Activated CD4-positive, alpha-beta T cell treated with anti-CD3 and anti-CD28 coated beads, Interleukin-2, Interleukin-6, amounts not matched to agents 100 ng/mL and 50 ng/mL, durations not matched to agents 16 hours and 8 hours (primary cell): Measurements from ENCODE around the gene PLD1.
A peak's percentile ranks its signal among the peaks of the same experiment; 100 is the strongest.
"Not testable (repeated sequence)": the region's sequence is repeated elsewhere in the genome, so short reads cannot be mapped to it uniquely, and the experiment has no call there.

Source experiments
- DNase-seq: peaks from one replicate; pipeline ENCODE4 v3.0.0-alpha.2; 2020

PLD1 gene

GRCh38 chr3:171809861-171810628, at the start of gene PLD1:
Gene PLD1, minus strand, starts transcription at chr3:171810483. Its CDS starts 72,432 bp downstream, at chr3:171738051.
- peak; percentile 67 for DNase-seq

GRCh38 chr3:171858770-171859169, 48.5 kb upstream of the PLD1 start:
- DNase-seq, result not testable (repeated sequence)

- no peak for DNase-seq
Observed at GRCh38 chr3:171854649-171855305, 44.5 kb upstream of the PLD1 start.

GRCh38 chr3:171851660-171852058, 41.4 kb upstream of the PLD1 start:
- DNase-seq, result no peak

- DNase-seq, result no peak
Observed at GRCh38 chr3:171850960-171851659, 40.8 kb upstream of the PLD1 start.

- no peak for DNase-seq
Observed at GRCh38 chr3:171850320-171850959, 40.2 kb upstream of the PLD1 start.

GRCh38 chr3:171849617-171850319, 39.5 kb upstream of the PLD1 start:
- no peak for DNase-seq

GRCh38 chr3:171847595-171848259, 37.4 kb upstream of the PLD1 start:
- no peak for DNase-seq

- DNase-seq, result no peak
Observed at GRCh38 chr3:171847133-171847532, 36.9 kb upstream of the PLD1 start.

GRCh38 chr3:171846597-171846996, 36.3 kb upstream of the PLD1 start:
- peak; percentile 83 for DNase-seq

GRCh38 chr3:171845481-171846284, 35.4 kb upstream of the PLD1 start:
- no peak for DNase-seq

- DNase-seq, result no peak
Observed at GRCh38 chr3:171844873-171845272, 34.6 kb upstream of the PLD1 start.

GRCh38 chr3:171842864-171843518, 32.7 kb upstream of the PLD1 start, which contains the start of gene TMEM212:
Gene TMEM212, plus strand, starts transcription at chr3:171843349. Its CDS starts 35 bp downstream, at chr3:171843384.
- no peak for DNase-seq

- DNase-seq, result no peak
Observed at GRCh38 chr3:171841620-171842000, 31.3 kb upstream of the PLD1 start.

- no peak for DNase-seq
Observed at GRCh38 chr3:171840811-171841619, 30.7 kb upstream of the PLD1 start.

- DNase-seq, result no peak
Observed at GRCh38 chr3:171840445-171840810, 30.1 kb upstream of the PLD1 start.

GRCh38 chr3:171839270-171839669, 29.0 kb upstream of the PLD1 start:
- no peak for DNase-seq

GRCh38 chr3:171838218-171838720, 28.0 kb upstream of the PLD1 start:
- DNase-seq, result no peak

- no peak for DNase-seq
Observed at GRCh38 chr3:171837698-171838097, 27.4 kb upstream of the PLD1 start.

GRCh38 chr3:171836855-171837254, 26.6 kb upstream of the PLD1 start:
- DNase-seq, result no peak
